Skeletal muscle cell (primary cell): ENCODE measurements around the gene USF2.
"Not testable (repeated sequence)": the region's sequence is repeated elsewhere in the genome, so short reads cannot be mapped to it uniquely, and the experiment has no call there.

Source experiments
- DNase-seq: peaks from one replicate; pipeline ENCODE4 v3.0.0-alpha.2; 2010; ENCODE audit warnings: low read depth
- H3K4me3 ChIP-seq: 2 replicates; pipeline ENCODE4 v1.5.1; 2011; ENCODE audit warnings: low read depth, mild to moderate bottlenecking, control low read depth, low read length, moderate library complexity

USF2 gene, protein sequence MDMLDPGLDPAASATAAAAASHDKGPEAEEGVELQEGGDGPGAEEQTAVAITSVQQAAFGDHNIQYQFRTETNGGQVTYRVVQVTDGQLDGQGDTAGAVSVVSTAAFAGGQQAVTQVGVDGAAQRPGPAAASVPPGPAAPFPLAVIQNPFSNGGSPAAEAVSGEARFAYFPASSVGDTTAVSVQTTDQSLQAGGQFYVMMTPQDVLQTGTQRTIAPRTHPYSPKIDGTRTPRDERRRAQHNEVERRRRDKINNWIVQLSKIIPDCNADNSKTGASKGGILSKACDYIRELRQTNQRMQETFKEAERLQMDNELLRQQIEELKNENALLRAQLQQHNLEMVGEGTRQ

DNA sequence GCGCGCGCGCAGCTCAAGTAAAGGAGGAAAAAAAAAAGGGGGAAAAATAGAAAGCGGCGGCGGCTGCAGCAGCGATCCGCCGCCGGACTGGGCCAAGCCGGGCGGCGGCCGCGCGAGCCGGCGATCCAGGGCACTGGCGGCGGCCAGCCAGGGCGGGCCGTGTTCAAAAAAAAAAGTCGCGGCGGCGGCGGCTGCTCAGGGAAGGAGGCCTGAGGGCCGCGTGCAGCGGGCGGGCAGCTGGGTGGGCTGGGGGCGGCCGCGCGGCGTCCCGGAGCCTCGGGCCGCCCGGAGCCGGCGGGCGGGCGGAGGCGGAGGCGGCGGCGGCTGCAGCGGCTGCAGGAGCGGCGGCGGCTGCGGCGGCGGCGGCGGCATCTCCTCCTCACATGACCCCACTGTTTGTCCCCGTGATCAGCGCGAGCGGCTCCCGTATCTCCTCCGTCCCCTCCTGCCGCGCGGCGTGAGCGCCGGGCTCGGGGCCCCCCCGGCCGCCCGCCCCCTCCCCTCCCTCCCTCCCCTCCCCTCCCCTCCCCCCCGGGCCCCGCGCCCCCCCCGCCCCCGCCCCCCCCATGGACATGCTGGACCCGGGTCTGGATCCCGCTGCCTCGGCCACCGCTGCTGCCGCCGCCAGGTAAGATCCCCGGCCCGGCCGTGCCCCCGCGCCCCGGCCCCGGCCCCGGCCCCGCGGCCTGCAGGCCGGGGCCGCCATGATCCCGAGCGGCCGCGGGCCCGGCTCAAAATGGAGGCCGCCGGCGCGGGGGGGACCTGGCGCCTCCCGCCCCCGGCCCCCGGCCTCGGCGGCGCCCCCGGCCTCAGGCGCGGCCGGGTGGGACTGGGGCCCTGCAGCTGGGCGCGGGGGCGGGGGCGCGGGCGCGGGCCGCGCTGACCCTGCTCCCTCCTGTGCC, at the start of gene USF2:
Gene USF2, plus strand, starts transcription at position 427 of the 902 bp plus-strand sequence. Its CDS starts 140 bp downstream, at position 567.
- peak within 1 kb of the TSS; percentile 84 for H3K4me3 ChIP-seq
- peak; percentile 24 for DNase-seq

DNA sequence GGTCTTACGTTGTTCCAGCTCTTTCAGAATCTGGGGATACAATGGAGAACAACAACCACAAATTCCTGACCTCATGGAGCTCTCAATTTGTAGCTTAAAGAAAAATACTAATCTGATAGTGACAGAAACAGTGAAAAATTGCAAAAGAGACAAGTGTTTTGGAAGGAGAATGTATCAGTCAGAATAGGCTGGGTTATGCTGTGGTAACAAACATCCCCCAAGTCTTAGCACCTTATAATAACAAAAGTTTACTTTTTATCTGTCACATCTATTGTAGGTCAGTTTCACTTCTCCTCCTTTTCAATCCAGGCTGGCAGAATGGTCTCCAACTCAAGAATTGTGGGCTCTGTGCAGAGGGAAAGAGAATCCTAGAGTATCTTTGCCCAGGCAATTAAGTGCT, 49.8 kb upstream of the USF2 start:
- no peak overlapping the region for H3K4me3 ChIP-seq
- no peak for DNase-seq

DNA sequence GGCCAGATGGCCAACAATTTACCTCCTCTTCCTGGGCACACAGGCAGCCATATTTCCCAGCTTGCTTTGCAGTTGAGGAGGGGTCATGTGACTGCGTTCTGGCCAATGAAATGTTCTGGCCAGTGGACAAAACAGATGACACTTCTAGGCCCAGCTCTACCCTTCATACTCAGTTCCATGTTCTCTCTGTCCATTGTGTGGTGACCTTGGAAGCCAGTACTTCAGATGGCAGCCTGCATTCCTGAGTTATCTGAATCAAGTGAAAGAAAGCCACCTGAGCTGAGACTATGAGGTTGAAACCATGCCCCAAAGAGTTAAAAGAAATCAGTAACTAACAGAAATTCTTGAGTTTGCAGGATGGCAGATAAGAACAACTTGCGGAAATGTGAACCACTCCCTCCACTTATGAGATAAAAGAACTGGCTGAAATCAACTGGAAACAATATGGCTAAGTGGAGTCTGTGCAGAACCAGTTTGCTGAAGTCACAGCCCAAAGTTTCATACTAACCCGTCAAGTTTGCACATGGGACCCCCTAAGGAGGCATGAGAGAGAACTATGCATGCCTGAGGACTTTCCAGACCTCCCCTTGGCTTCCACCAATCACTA, 48.3 kb upstream of the USF2 start:
- no peak for DNase-seq
- no peak overlapping the region for H3K4me3 ChIP-seq

DNA sequence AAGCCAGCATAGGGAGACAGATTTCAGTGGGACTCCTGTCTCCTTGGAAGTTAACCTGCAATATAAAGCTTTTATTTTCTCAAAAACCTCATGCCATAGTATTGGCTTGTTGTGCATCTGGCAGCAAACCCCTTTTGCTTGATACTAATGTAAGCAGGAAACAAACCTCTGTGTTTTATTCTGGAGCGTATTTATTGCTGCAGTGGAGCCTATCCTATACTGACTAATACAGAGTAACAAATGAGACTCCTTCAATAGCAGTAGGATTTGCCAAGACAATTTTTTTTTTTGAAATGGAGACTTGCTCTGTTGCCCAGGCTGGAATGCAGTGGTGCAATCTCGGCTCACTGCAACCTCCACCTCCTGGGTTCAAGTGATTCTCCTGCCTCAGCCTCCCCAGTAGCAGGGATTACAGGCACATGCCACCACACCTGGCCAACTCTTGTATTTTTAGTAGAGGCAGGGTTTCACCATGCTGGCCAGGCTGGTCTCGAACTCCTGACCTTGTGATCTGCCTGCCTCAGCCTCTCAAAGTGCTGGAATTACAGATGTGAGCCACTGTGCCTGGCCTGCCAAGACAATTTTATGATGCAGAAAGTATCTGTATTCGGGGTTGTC, 47.7 kb upstream of the USF2 start:
- not testable (repeated sequence) for DNase-seq

DNA sequence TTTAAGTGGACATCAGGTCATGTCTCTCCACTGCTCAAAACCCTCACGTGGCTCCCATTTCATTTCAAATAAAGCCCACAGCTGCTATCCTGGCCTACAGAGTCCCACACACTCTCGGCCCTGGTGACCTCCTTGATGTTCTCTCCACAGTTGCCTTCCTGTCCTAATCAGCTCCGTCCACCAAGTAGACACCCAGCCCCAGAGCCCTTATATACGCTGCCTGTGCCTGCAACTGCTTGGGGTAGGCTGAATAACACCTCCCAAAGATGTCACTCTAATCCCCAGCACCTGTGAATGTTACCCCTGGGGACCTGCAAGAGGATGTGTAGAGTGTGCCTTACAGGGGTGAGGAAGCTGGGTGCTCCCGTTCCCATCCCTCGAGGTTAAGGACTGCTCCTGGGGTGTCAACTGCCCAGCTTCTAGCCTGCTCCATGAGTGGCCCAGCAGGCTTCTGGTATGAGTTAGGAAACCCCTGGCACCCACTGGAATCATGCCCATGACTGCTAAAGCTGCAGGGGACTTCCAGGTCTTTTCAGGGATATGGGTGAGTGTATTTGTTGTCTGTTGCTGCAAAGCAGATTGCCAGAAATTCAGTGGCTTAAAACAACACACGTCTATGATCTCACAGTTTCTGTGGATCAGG, 46.3 kb upstream of the USF2 start:
- no peak for DNase-seq
- no peak overlapping the region for H3K4me3 ChIP-seq

More for the DNA sequence above, 47.7 kb upstream of the USF2 start:
- not testable (repeated sequence) for H3K4me3 ChIP-seq

DNA sequence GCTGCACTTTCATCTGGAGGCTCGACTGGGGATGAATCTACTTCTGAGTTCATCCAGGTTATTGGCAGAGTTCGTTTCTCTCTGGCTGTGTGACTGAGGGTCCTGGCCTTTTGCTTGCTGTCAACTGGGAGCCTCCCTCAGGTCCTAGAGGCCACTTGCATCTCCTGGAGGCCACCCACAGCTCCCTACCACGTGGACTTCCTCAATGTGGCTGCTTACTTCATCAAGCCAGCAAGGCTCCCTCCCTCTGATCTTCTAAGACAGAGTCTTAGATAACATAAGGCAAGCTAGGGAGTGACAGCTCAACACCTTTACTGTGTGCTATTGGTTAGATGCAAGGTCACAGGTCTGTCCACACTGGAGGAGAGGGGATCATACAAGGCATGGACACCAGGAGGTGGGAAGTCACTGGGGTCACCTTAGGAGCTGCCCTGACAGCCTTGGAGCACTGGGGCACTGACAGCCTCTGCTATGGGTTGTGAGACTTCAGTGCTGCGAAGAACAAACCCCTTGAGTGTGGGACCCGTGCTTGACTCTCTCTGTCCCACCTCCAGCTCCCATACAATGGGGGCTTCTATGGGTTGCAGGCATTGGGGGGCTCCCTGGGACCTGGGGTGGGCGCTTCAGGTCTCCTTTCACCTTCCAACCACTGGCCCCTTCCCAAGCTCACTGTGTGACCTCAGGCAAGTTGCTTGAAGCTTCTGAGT, 45.5 kb upstream of the USF2 start:
- DNase-seq: no peak
- no peak overlapping the region for H3K4me3 ChIP-seq

DNA sequence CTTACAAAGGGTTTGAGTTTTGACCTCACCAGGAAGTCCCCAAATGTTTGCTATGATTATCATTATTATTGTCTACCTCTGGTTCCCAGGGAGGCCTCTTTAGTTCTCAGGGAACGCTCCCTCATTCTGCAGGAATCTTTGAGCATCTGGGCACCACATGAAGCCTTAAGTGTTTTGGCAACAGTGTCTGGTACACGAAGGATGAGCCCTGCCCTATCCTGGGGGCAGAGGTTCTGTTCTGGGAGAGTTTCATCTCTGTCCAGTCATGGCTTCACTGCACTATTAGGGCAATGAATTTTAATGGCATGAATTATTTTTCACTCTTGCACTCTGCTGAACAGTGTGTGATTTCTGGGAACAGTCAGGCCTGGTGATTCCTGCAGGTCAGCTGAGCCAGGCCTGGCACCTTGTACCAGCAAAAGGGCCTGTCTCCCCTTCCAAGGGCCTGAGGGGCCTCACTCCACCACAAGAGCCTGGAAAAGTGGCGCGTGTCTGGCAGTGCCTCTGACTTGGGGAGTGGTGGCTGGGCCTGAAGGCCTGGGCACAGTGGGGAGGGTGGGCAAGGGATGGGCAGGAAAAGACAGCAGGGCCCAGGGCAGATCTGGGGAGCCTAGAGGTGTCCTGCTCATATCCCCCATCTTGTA, 44.8 kb upstream of the USF2 start:
- no peak overlapping the region for H3K4me3 ChIP-seq
- DNase-seq: no peak

DNA sequence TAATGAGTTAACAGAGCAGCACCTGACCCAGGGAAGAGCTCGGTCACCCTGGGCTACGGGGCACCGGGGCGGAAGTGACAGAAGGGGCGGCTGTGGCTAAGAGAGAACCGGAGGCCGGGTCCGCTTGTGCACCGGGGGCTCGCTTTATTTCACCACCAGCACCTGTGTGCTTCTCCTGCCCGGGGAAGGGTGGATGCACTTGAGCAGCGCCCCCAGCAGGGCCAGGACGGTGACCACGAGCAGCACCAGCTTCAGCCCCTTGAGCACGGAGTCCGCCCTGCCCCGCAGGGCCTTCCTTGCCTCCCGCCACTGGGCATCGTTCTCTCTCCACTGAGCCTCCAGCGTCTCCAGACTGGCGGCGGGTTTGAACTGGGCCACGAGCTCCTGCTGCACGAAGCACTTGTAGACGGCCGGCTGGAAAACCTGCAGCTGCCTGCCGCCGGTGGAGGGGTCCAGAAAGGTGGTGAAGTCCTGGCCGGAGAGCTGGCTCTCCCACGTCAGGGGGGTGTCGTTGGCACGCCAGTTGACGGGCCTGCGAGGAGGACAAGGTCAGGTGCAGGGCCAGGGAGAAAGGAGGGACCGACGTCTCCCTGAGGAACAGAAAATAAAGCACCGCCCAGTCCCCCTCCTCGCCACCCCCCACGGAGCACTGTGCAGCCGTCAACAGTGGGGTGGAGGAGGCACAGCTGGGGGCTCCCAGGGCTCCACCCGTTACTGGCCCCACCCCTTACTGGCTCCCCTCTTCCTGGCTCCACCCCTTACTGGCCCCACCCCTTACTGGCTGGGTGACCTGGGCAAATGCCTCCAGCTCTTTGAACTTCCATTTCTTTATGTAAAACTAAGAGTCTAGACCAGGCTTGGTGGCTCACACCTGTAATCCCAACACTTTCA, 43.8 kb upstream of the USF2 start:
- DNase-seq: no peak
- no peak overlapping the region for H3K4me3 ChIP-seq

DNA sequence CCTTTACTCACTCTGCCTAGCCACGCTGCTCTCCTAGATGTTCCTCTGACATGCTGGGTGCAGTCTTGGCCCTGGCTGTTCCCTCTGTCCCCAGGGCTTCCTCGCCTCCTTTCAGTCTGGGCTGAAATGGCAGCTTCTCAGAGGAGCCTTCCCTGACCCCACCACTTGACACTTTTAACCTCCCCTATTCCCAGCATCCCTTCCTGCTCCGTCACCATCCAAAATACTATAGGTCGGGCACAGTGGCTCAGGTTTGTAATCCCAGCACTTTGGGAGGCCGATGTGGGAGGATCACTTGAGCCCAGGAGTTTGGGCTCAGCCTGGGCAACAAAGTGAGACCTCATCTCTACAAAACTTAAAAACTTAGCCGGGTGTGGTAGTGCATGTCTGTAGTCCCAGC, 42.8 kb upstream of the USF2 start:
- DNase-seq: no peak
- H3K4me3 ChIP-seq: no peak overlapping the region

DNA sequence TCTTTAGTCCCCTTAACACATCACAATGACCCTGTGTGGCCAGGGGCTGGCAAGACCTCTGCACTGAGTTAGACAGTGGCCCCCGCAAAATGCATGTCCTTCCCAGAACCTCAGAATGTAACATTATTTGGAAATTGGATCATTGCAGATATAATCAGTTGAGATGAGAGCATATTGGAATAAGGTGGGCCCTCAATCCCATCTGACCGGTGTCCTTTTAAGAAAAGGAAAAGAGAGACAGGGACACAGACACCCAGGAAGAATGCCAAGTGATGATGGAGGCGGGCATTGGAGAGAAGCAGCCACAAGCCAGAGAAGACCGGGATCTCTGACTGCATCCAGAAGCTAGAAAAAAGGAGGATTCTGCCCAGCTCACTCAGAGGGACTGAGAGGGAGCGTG, 42.0 kb upstream of the USF2 start:
- no peak overlapping the region for H3K4me3 ChIP-seq
- no peak for DNase-seq

DNA sequence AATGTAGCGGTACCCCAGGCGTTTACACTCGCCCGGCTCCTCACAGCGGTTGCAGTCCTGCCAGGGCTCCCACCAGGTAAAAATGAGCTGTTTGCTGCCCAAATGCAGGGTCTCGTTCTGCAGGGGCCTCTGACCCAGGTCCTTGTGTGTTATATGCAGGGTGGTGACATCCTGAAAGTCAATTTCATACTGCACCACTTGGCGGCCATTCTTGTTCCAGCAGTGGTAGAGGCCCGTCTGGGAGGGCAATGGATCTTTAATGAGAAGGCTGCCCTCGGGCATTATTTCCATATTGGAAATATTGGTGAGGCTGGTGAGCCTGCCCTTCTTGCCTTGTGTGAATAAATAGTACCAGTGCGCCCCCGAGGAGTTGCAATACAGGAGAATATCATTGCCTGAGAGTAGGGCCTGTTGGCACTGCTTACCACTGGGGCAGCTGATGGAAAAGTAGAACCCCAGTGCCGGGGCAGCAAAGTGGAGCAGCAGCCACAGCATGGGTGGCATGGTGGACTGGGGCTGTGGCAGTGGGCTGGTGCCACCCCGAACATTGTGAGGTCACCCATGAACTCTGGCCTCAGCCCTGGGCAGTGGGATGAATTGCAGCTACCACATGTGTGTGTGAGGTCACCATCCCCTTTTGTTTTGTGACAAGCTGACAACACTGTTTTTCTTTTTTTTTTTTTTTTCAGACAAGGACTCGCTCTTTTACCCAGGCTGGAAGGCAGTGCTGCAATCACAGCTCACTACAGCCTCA, 40.4 kb upstream of the USF2 start, which contains the start of gene FAM187B:
Gene FAM187B, minus strand, starts transcription at position 563 of the 754 bp plus-strand sequence. Its CDS starts 59 bp downstream, at position 504.
- no peak for DNase-seq
- H3K4me3 ChIP-seq: no peak within 1 kb of the TSS

DNA sequence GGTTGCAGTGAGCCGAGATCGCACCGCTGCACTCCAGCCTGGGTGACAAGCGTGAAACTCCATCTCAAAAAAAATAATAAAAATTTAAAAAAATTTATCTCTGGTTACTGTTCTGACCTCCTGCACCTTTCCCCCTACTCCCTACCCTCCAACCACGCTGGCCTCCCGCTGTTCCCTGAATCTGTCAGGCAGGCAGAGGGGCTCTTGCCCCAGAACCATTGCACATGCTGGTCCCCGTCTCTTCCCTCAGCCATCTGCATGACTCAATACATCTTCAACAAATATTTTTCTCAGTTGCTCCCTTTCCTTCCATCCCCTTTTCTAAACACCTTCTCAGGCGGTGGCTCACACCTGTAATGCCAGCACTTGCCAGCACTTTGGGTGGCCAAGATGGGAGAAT, 39.2 kb upstream of the USF2 start:
- DNase-seq: no peak
- H3K4me3 ChIP-seq: no peak overlapping the region

DNA sequence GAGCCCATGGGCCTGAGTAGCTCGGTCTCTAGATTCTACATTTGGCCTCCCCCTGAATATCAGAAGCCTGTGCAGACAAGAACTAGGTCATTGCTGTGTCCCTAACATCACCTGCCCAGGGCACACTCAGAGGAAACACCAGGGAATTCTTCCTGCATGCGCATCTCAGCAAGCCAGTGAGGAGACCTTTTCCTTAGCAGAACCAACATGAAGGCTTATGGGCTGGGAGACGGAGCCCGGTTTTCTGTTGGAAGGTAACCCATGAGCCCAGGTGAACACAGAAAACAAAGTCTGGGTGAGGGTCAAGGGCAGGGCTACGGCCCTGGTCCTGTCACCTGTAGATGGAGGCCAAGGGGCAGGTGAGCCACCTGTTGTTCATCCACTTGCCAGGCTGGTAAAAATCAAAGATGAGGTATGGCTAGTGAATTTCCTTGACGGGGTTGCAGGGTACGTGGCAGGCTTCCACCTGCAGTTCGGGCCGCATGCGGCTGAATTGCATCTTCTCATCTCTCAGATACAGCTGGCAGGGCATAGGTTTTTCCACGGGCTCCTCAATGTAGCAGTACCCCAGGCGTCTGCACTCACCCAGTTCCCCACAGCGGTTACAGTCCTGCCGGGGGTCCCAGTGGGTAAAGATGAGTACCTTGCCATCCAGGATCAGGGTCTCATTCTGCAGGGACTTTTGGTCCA, 36.7 kb upstream of the USF2 start:
- H3K4me3 ChIP-seq: no peak overlapping the region
- DNase-seq: no peak

DNA sequence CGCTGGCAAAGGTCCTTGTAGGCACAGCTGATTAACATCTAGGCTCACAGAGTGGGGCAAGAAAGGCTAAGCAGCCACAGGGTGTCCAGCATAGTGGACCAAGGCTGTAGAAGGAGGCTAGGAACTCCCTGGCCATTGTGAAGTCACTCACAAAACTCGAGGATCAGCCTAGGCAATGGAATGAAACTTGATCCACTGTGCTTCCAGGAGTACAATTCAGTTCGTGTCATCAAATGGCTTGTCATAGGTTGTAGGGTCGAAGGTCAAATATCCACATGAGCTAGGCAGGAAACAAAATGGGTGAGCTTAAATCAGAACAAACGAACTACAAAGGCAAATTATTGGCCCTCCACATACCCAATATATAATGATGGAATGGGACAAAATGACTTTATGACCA, 35.9 kb upstream of the USF2 start:
- no peak for DNase-seq
- no peak overlapping the region for H3K4me3 ChIP-seq

DNA sequence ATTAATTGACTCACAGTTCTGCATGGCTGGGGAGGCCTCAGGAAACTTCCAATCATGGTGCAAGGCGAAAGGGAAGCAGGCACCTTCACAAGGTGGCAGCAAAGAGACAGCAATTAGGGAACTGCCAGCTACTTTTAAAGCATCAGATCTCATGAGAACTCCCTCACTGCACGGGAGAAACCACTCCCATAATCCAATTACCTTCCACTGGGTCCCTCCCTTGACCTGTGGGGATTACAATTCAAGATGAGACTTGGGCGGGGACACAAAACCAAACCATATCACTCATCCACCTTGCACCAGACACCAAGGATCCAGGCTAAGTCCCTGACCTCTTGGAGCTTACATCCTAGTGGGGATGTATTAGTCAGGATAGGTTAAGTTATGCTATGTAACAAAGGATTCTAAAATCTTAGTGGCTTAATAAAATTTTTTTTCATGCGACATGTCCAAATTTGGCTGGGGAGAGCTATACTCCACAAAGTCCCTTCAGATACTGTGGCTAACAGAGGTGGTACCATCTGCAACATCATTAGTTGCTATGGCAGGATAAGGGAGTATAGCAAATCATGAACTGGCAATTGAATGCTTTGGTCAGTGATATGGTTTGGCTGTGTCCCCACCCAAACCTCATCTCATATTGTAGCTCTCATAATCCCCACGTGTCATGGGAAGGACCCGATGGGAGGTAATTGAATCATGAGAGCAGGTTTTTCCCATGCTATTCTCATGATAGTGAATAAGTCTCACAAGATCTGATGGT, 31.9 kb upstream of the USF2 start:
- H3K4me3 ChIP-seq: no peak overlapping the region
- no peak for DNase-seq
